Smooth muscle cell (in vitro differentiated cells): ENCODE measurements around the gene NRSN2. TPM values are rescaled to one million over a fixed set of nuclear protein-coding genes. Genes with fewer than 3 reads are reported as not detected.

Source experiments
- DNase-seq: peaks from one replicate; lab custom pipeline; 2025; ENCODE audit not compliant: unreplicated experiment; lab: John Stamatoyannopoulos, UW
- H2AFZ ChIP-seq: fragments of 200-600 bp; sonication (generic); 2 replicates; pipeline ENCODE4 v1.6.0; 2016; ENCODE audit warnings: antibody characterized with exemption, low read depth, mild to moderate bottlenecking
- H3F3A ChIP-seq: fragments of 200-600 bp; sonication (generic); 2 replicates; pipeline ENCODE4 v1.6.0; 2017; ENCODE audit warnings: antibody characterized with exemption, low read depth
- H3K27ac ChIP-seq: fragments of 200-600 bp; sonication (generic); 2 replicates; pipeline ENCODE4 v1.5.1; 2016; ENCODE audit warnings: low read depth, mild to moderate bottlenecking
- H3K27me3 ChIP-seq: fragments of 200-600 bp; sonication (generic); 2 replicates; pipeline ENCODE4 v1.6.1; 2016; ENCODE audit warnings: low read depth, mild to moderate bottlenecking
- H3K36me3 ChIP-seq: fragments of 200-600 bp; sonication (generic); 2 replicates; pipeline ENCODE4 v1.5.1; 2016; ENCODE audit warnings: low read depth
- H3K4me1 ChIP-seq: fragments of 200-600 bp; sonication (generic); 2 replicates; pipeline ENCODE4 v1.5.1; 2016; ENCODE audit warnings: low read depth
- H3K4me2 ChIP-seq: fragments of 200-600 bp; sonication (generic); 2 replicates; pipeline ENCODE4 v1.6.0; 2016; ENCODE audit warnings: mild to moderate bottlenecking
- H3K4me3 ChIP-seq: fragments of 200-600 bp; sonication (generic); 2 replicates; pipeline ENCODE4 v1.5.1; 2016; ENCODE audit warnings: mild to moderate bottlenecking
- H3K79me2 ChIP-seq: fragments of 200-600 bp; sonication (generic); 2 replicates; pipeline ENCODE4 v1.6.0; 2016; ENCODE audit warnings: low read depth, mild to moderate bottlenecking
- H3K9ac ChIP-seq: fragments of 200-600 bp; sonication (generic); 2 replicates; pipeline ENCODE4 v1.6.0; 2016; ENCODE audit warnings: low read depth
- H3K9me3 ChIP-seq: fragments of 200-600 bp; sonication (generic); replicated peaks from 2 replicates; pipeline ENCODE4 v1.5.1; 2016; ENCODE audit warnings: low read depth
- H4K20me1 ChIP-seq: fragments of 200-600 bp; sonication (generic); 2 replicates; pipeline ENCODE4 v1.6.0; 2016; ENCODE audit warnings: low read depth
- CTCF ChIP-seq: fragments of 200-600 bp; sonication (generic); IDR thresholded peaks from 2 replicates; pipeline ENCODE4 v1.5.1; 2017; ENCODE audit warnings: borderline replicate concordance, mild to moderate bottlenecking, antibody characterized with exemption; ENCODE audit not compliant: insufficient read depth, poor library complexity, severe bottlenecking
- WGBS: methylation state at CpG from one replicate; pipeline ENCODE4 v1.1.7; 2016; ENCODE audit warnings: low lambda C conversion rate; 5-methylcytosine and 5-hydroxymethylcytosine counted together
- polyA plus RNA-seq: library from polyadenylated mRNA; unstranded; fragments of >200 nt; fragmentation: Nextera tagmentation; extraction: Ambion mirVana; gene quantifications from 2 replicates; pipeline ENCODE4 v1.2.1, GENCODE V29; 2016
- total RNA-seq: library from RNA; depleted of rRNA; stranded (reverse); fragments of >200 nt; gene quantifications from 2 replicates; pipeline ENCODE4 v1.2.3, GENCODE V29; 2014

Gene NRSN2
- total and polyA plus RNA-seq, 2 experiments from 2014 or later = 50.1 to 107 TPM

GRCh38 chr20:324177-325044, 22.5 kb upstream of the NRSN2 start:
- Histone ChIP-seq H3K4me3 (peak overlapping the region; percentile 78), H3K4me1 (peaks cover 15% of the 10 kb centered on the region), H2AFZ (peak overlapping the region; percentile 75), H3K27ac (peak overlapping the region; percentile 81), H3K27me3 (no peaks in the 10 kb centered on the region), H4K20me1 (peaks cover 20% of the 10 kb centered on the region), H3K9ac (peak overlapping the region; percentile 71), H3K79me2 (peaks cover 28% of the 10 kb centered on the region), H3K36me3 (no peaks in the 10 kb centered on the region), H3K4me2 (peak overlapping the region; percentile 95), H3K9me3 (no peaks in the 10 kb centered on the region), H3F3A (peaks cover 14% of the 10 kb centered on the region)
- no peak for TF ChIP-seq CTCF
- peak; percentile 85 for DNase-seq
- WGBS = 2% methylated on average over 58 of the region's 69 CpGs

- Histone ChIP-seq H2AFZ (peak within 1 kb of the TSS; percentile 75), H3K4me3 (peak within 1 kb of the TSS; percentile 78), H3K36me3 (no peaks in the 10 kb centered on the region), H3K27ac (peak within 1 kb of the TSS; percentile 81), H4K20me1 (peaks cover 29% of the 10 kb centered on the region), H3K4me1 (peaks cover 23% of the 10 kb centered on the region), H3K4me2 (peak within 1 kb of the TSS; percentile 95), H3K27me3 (no peaks in the 10 kb centered on the region), H3K9me3 (no peaks in the 10 kb centered on the region), H3K79me2 (peaks cover 28% of the 10 kb centered on the region), H3K9ac (peak within 1 kb of the TSS; percentile 76), H3F3A (peaks cover 22% of the 10 kb centered on the region)
- DNase-seq = peak; percentile 94
- no peak for TF ChIP-seq CTCF
- WGBS = under 1% methylated on average over 65 of the region's 106 CpGs
These were observed 21.6 kb upstream of the NRSN2 start, which contains the start of gene SOX12 for GRCh38 chr20:325045-325888. TSS of gene SOX12 (plus strand) at chr20:325552. CDS start at chr20:325925, 373 bp downstream.

- TF ChIP-seq CTCF = no peak
- H3K36me3 ChIP-seq = no peaks in the 10 kb centered on the region
- H3K9ac ChIP-seq = peak overlapping the region; percentile 54
- H3F3A ChIP-seq = peaks cover 26% of the 10 kb centered on the region
- peaks cover 25% of the 10 kb centered on the region for H3K4me1 ChIP-seq
- no peaks in the 10 kb centered on the region for H3K27me3 ChIP-seq
- peak overlapping the region; percentile 78 for H3K4me3 ChIP-seq
- no peak for DNase-seq
- H3K79me2 ChIP-seq = peaks cover 28% of the 10 kb centered on the region
- peak overlapping the region; percentile 80 for H3K27ac ChIP-seq
- no peaks in the 10 kb centered on the region for H3K9me3 ChIP-seq
- peaks cover 37% of the 10 kb centered on the region for H4K20me1 ChIP-seq
- under 1% methylated on average over 25 of the region's 103 CpGs for WGBS
- H3K4me2 ChIP-seq = peak overlapping the region; percentile 88
- peak overlapping the region; percentile 41 for H2AFZ ChIP-seq
These were observed 20.8 kb upstream of the NRSN2 start for GRCh38 chr20:325889-326644.
